ENCODE data around the gene ZDHHC21.
"Not testable (repeated sequence)": the region's sequence is repeated elsewhere in the genome, so short reads cannot be mapped to it uniquely, and the experiment has no call there.

The ZDHHC21 gene

DNA sequence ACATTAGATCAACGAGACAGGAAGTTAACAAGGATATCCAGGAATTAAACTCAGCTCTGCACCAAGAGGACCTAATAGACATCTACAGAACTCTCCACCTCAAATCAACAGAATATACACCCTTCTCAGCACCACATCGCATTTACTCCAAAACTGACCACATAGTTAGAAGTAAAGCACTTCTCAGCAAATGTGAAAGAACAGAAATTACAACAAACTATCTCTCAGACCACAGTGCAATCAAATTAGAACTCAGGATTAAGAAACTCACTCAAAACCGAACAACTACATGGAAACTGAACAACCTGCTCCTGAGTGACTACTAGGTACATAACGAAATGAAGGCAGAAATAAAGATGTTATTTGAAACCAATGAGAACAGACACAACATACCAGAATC lies 10.6 kb downstream of the ZDHHC21 start:
- not testable (repeated sequence) for DNase-seq (ENCODE audit: low read depth in 2 of 2)

DNA sequence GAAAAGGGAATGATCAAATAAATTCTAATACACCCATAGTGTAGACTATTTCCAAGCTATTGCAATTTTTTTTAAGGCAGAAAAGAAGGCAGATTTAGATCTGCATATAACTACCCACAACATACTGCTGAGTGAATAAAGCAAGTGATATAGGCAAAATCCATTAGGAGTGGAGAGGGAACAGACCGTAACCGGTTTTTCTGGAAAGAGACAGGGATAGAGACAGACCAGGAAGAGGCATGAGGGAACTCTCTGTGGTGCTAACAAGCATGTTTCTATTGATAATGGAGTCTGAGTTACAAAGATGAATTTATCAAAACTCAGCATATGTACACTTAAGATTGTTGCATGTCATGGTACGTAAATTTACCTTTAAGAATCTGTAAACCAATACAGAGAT lies 14.5 kb downstream of the ZDHHC21 start:
- no peak for DNase-seq (ENCODE audit: low read depth in 2 of 2)

DNA sequence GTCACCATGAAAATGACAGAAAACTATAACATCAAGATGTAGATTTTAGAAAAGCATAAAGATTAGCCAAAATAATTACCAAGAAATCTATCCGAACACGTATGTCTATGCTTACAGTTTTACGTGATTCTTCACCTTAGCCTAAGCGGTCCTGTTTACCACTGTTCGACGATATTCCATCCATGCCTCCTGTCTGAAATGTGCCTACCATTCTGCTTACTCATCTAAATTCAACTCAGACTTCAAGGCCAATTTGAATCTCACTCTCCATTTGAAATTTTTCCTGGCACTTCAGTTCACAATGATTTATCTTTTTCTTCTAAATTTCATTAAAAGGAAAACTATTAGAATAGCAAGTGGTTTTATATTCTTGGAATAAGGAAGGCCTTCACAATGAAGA lies 15.4 kb downstream of the ZDHHC21 start:
- no peak for DNase-seq (ENCODE audit: low read depth in 2 of 2)

DNA sequence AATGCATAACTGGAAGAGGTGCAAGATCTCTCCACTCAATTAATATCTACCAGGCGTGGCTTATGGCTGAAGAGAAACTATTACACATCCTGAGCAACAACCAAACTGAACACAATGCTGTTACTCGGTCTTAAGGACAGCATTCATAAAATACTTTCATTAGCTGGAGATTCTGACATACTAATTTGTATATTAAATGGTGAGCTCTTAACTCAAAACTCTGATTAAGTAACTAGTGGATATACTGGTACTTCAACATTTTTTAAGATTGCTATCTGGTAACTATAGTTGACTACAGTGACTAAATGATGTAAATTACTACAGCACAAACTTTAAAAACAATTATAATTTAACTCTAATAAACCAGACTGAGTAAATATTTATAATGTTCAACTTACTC lies 15.8 kb downstream of the ZDHHC21 start:
- no peak for DNase-seq (ENCODE audit: low read depth in 2 of 2)

DNA sequence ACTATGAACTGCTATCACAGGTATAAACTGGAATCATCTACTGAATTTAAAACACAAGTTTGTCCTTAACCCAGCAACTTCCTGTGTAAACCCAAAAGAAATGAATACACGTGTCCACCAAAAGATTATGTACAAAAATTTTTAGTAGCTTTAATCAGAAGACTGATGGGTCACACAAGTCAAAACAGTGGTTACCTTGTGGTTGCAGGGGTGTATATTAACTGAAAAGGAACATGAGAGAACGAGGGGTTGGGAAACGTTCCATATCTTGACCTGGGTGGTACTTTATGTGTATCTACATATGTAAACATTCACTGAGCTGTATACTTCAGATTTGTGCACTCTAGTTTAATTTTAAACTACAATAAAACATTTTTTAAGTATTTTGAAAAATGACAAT lies 18.6 kb downstream of the ZDHHC21 start:
- DNase-seq (ENCODE audit: low read depth in 2 of 2): no peak

DNA sequence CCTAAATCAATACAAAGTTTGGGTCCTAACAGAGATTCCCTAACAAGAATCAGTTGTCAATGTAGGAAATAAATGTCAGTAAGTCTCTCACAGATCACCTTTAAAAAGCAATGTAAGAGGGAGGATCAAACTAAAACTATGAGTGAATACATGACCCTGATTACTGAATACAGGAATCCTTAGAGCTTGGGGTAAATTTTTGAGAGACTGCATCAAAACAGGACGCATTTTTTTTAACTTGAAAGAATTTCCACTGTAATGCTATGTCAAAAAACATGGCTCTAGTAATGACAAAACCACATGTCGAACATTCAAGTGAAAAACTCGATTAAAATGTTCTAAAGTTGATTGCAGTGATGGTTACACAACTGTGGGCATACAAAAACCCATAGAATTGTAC lies 21.9 kb downstream of the ZDHHC21 start:
- DNase-seq (ENCODE audit: low read depth in 2 of 2): no peak

DNA sequence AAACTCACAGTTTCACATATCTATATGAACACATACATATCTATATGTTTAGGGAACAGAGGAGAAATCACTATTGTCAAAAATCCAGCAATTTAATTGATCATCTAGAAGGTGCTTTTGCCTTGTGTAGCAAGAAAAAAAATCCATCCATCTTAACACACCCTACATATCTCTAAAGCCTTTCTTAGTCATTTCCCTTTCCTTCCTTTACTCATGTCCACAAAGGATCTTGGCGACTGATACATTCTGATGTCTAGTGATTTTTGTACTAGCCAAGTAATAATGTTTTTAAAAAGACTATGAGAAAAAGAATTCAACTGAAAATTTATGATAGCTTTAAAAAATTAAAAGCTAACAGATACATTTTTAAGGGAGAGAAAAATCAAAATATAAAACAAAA lies 22.5 kb downstream of the ZDHHC21 start:
- no peak for DNase-seq (ENCODE audit: low read depth in 2 of 2)

DNA sequence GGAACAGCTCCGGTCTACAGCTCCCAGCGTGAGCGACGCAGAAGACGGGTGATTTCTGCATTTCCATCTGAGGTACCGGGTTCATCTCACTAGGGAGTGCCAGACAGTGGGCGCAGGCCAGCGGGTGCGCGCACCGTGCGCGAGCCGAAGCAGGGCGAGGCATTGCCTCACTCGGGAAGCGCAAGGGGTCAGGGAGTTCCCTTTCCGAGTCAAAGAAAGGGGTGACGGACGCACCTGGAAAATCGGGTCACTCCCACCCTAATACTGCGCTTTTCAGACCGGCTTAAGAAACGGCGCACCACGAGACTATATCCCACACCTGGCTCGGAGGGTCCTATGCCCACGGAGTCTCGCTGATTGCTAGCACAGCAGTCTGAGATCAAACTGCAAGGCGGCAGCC lies 29.2 kb downstream of the ZDHHC21 start:
- DNase-seq (ENCODE audit: low read depth in 2 of 2): not testable (repeated sequence)

DNA sequence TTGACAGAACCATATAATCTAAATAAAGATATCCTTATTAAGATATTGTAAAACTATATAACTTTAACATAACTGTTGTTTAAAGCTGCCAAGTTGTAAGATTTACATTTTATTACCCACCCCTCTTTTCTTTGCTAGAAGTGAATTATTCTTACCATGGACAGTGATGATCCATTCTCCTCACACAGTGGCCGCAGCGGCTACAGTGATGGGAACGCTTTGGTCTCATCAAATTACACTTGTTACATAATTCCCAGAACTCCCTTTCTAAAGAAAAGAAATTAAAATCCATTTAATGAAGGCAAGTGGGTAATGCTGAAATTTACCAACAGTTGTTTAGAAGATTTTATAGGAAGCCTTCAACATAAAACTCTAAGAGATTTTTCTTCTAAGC lies 31.2 kb downstream of the ZDHHC21 start:
- DNase-seq (ENCODE audit: low read depth in 2 of 2): no peak

DNA sequence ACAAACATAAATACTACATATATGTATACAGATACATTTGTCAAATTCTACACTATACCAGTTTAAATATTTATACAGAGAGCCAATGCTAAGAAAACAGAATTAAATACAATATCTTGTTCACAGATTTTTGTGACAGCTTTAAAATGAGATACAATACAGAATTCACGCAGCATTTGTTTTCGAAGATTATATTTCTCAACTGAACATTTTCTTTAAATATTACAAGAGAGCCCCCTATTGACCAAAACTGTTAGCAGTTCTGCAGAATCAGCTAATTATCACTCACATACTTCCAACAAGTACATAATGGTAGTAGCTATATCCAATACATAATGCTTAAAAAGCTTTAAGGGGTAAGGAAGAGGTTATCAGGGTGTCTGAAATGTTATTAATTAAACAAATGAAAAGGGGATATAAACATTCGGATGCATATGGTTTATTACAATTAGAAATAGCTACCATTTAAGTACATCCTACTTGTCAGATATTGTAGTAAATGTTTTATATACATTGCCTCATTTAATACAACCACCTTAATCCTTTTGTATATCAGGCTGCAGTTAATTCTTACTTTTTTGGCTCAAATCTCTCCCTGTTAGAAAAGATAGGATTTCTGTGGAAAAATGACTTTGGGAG lies 31.7 kb downstream of the ZDHHC21 start:
- no peak for DNase-seq (ENCODE audit: low read depth in 2 of 2)

DNA sequence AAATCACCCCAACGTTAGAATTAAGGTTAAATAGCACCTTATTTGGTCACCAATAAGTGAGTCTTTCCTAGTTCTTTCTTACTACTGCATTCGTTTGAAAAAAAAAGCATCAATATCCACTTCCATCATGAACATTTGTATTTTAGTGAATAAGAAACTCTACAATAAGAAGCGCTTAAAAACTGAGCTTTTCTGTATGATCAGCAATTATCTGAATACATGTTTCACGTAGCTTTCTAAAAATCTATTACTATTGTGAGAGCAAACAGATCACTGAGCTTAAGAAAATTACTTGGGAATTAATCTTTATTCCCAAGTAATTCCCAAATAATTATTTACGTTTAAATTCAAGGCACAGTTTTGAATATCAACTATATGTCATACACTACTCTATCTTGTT lies 32.5 kb downstream of the ZDHHC21 start:
- DNase-seq (ENCODE audit: low read depth in 2 of 2): no peak

DNA sequence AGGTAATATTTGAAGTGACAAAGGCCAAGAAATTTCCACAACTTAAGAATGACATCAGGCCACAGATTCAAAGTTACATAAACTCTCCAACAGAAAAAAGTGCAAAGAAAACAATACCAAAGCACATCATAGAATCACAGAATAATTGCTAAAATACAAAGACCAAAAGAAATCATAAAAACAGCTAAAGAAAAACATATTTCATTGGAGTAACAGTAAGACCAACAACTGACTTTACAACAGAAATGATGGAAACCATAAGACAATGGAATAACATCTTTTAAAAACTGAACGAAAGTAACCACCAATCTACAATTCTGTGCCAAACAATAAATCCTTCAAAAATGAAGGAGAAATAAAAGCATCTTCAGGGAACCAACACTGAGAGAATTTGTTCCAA lies 38.3 kb downstream of the ZDHHC21 start:
- no peak for DNase-seq (ENCODE audit: low read depth in 2 of 2)

DNA sequence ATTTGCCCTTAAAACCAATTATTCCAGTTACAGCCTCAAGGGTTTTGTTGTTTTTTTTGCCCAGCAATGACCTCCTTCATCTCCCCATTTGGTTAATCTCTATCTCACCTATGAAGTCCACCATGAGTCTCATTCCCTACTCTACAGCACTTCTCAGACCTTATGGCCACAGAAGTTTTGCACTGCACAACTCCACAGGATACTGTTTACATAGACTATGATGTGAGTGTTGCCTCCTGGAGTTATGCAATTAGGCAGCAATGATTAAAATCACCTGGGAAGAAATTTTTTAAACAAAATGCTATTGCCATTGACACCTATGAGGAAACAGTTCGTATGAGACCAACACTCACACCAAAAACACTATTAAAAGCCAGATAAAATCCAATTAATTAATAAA lies 39.7 kb downstream of the ZDHHC21 start:
- no peak for DNase-seq (ENCODE audit: low read depth in 2 of 2)

DNA sequence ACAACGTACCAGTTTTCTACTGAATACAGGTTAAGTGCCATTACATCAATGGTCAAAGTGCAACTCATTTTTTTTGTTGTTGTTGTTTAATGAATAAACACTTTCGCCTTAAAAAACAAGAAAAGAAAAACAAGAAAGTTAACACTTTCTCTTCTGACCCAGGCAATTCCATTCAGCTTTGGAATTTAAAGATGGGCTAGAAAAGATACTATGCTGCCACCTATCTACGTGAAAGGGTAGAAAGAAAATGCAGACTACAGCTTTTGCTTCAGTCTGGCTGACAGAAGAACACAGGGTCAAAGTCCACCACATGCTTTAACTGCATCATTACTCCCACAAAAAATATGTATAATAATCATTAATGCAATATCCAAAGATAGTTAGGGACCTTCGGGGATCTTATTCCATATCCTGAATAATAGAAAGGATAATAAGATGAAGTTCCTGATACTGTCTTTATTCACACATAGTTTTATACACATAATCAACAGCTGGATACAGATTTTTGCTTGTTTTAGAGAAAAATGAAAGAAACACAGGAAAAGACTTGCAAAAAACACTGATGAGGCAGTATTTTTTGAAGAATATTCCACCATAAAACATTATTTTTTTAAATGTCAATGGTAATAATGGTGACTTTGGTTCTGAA lies 40.4 kb downstream of the ZDHHC21 start:
- DNase-seq (ENCODE audit: low read depth in 2 of 2): no peak

DNA sequence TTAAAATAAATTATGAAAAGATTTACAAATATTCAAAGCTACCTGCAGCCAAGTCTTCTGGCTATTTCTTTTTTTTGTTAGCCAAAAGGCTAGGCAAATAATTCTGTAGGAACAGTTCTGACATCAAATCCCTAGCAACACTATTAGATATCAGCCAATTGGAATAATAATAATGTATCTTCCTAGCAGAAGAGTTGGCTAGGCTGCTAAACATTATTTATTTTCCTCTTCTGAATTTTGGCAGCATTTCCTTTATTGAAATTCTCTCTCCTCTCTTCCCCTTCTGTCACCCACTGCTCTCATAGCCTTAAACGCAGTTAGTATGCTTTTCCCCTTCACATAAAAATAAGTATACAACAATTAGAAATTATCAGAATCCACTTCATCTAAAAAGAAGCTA lies 42.6 kb downstream of the ZDHHC21 start:
- no peak for DNase-seq (ENCODE audit: low read depth in 2 of 2)

DNA sequence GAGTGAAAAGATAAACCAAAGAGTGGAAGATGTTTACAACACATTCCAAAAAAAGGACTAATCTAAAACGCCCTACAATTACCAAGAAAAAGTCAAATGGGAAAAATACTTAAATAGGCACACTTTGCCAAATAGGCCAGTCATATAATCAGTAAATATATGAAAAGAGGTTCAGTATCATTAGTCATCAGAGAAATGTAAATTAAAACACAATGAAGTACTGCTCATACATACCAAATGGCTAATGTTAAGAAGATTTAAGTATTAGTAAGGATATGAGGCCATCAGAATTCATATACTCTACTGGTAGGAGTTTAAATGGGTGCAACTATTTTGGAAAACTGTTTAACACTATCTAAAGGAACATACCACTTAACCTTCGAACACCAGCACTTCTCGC lies 47.6 kb downstream of the ZDHHC21 start:
- DNase-seq (ENCODE audit: low read depth in 2 of 2): no peak

DNA sequence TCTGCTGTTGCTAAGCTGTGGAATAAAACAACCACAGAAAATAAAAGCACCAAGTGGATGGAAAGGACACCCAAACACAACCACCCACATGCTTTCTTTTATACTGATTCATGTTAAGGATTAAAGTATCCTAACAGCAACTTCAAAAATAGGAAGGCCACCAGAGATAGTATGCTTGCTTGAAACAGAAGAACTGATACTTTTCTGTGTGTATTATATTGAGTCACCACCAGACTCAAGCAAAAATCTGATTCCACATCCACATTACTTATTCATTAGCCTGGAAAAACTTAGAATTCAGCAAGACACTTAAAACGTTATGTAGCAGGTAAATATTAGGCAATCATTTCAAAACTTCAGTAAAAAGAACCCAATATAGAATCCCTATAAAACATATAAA lies 52.3 kb downstream of the ZDHHC21 start:
- DNase-seq (ENCODE audit: low read depth in 2 of 2): no peak

DNA sequence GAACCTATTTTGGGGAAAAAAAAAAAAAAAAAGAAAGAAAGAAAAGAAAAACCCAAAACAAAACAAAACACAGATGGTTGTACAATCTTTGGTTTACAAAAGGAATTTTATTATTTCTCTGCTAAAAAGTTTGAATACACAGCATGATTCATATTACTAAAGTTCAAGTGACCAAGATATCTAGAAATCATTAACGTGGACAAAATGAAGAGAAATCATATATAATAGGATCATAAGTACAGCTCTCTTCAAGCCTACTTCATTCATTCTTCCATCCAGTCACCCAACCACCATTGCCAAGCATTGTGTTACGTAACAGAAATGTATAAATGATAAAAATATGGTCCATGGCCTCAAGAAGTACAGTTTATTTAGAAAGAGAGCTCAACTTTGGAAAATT lies 52.9 kb downstream of the ZDHHC21 start:
- DNase-seq (ENCODE audit: low read depth in 2 of 2): no peak

DNA sequence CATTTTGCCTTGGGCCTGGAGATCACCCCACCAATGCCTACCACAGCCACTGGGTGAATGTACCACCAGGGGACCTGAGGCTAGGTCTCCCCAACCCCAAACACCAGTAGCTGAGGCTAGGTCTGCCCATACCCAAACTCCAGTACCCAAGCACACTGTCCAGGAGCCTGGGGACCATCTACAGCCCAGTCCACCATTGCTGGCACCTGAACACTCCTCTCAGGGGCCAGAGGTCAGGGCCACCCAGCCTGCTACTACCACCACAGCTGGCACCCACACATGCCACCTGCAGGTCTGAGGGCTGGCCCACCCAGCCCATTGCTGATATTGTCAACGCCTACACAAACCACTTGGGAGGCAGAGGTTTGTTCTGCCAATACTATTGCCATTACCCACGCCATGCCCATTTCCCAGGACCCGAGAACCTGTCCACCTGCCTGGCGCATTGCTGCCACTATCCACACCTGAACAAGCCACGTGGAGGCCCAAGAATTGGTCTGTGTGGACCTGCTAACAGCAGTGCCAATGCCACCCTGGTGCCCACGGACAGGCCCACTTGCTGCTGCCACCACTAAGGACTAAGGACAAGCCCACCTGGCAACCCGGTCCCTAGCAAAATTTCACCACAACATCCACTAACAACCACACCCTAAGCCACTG lies 59.2 kb downstream of the ZDHHC21 start:
- DNase-seq (ENCODE audit: low read depth in 2 of 2): no peak

DNA sequence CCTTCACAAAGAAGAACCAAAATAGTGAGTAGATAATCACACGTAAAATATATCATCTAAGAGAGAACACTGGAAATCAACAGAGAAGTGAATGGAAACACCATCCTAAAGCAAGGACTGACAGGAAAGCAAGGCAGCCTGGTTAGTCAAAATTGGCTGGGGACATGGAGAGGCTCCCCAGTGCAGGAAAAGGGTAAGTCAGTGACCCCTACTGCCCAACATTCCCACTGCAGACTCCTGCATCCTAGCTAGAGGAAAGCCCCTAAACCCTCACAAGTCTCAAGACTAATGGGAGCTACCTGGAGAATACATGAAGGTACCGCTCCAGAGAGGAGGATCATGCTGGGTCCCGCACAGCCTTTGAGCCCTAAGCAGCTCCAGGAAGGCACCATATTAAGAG lies 60.1 kb downstream of the ZDHHC21 start:
- no peak for DNase-seq (ENCODE audit: low read depth in 2 of 2)

DNA sequence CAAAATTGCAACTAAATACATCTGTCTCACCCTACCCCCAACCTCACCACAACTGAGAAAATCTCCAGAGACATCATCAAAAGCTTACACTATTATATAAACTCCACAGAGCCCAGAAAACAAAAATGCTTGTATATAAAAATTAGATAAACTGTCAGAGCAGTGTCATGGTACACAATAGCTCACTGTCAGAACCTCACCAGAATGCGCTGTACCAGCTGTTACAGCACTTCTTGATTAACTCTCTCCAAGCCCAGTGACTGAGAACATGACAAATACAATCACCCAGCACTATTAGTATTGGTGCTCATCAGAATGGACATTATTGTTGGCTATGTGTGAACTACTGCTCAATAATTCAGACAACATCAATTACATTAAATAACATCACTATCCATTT lies 65.7 kb downstream of the ZDHHC21 start:
- DNase-seq (ENCODE audit: low read depth in 2 of 2): no peak

DNA sequence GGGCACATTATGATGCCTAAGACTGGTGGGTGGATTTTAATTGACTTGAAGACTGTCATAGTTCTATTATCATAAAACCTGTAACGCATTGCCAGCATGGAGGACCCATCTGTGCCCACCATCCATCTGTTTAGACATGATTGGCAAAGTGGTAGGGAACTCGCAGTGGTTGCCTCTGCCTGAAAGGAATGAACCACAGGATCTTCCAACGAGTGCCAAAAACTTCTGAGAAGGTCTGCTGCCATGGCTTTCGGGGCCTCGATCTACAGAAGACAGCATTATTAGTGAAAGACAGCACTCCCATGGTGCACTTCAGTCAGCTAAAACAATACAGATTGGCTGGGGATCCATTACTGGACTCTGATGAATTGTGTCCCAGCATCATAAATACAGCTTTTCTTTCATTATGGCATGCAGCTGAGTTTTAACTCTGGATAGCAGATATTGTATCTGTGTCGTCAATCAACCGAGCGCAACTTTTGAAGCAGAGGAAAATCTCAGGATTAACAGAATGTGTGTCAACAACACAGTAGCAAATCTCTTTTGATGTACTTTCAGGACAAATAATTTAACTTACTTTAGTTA lies 74.3 kb downstream of the ZDHHC21 start:
- no peak for DNase-seq (ENCODE audit: low read depth in 2 of 2)

All from stimulated activated CD8-positive, alpha-beta memory T cell treated with anti-CD3 and anti-CD28 coated beads, Interleukin-15, amount 100 ng/mL, for 4 hours (primary cell).